Measurements from ENCODE around the gene ATXN1.

GRCh38 chr6:16755544-16755943 is 5.7 kb downstream of the ATXN1 start:
- no peak for TF ChIP-seq CTCF (IDR thresholded peaks at IDR 0.05)
- no peak for TF ChIP-seq EP300 (IDR thresholded peaks at IDR 0.05)

Measured in gastroesophageal sphincter (tissue), 3 donors.